HepG2 (cell line): ENCODE measurements around the gene VAV2. TPM values are rescaled to one million over a fixed set of nuclear protein-coding genes. Genes with fewer than 3 reads are reported as not detected.

Experiments used
- ETS1 ChIP-seq: sonication (generic); formaldehyde crosslinking; IDR thresholded peaks from 2 replicates; pipeline ENCODE4 v1.4.0; 2020; ENCODE audit warnings: missing genetic modification reagents
- HIC2 ChIP-seq: sonication (generic); formaldehyde crosslinking; IDR thresholded peaks from 2 replicates; pipeline ENCODE4 v1.9.0; 2022; ENCODE audit warnings: low read depth, missing genetic modification reagents
- KDM3A ChIP-seq: IDR thresholded peaks from 2 replicates; pipeline ENCODE4 v1.6.1; 2018; ENCODE audit warnings: low read depth, missing compliant biosample characterization
- MED13 ChIP-seq: sonication (generic); formaldehyde crosslinking; IDR thresholded peaks from 2 replicates; pipeline ENCODE4 v1.5.0; 2020; ENCODE audit warnings: missing genetic modification reagents
- MEF2D ChIP-seq: sonication (generic); formaldehyde crosslinking; IDR thresholded peaks from 2 replicates; pipeline ENCODE4 v1.5.1; 2020; ENCODE audit warnings: mild to moderate bottlenecking, missing genetic modification reagents
- PAX8 ChIP-seq: sonication (generic); formaldehyde crosslinking; IDR thresholded peaks from 2 replicates; pipeline ENCODE4 v1.8.0; 2022; ENCODE audit warnings: mild to moderate bottlenecking, missing genetic modification reagents, borderline replicate concordance
- TERF1 ChIP-seq: sonication (generic); formaldehyde crosslinking; IDR thresholded peaks from 2 replicates; pipeline ENCODE4 v1.8.0; 2022; ENCODE audit warnings: mild to moderate bottlenecking, missing genetic modification reagents, moderate library complexity
- TRAFD1 ChIP-seq: sonication (generic); formaldehyde crosslinking; IDR thresholded peaks from 2 replicates; pipeline ENCODE4 v1.5.1; 2020; ENCODE audit warnings: missing genetic modification reagents, mild to moderate bottlenecking, borderline replicate concordance
- ZGPAT ChIP-seq: IDR thresholded peaks from 2 replicates; pipeline ENCODE4 v1.6.1; 2016; ENCODE audit warnings: mild to moderate bottlenecking
- ZNF101 ChIP-seq: sonication (generic); formaldehyde crosslinking; IDR thresholded peaks from 2 replicates; pipeline ENCODE4 v1.4.0; 2020; ENCODE audit warnings: mild to moderate bottlenecking, low read depth, missing genetic modification reagents, borderline replicate concordance
- ZNF138 ChIP-seq: sonication (generic); formaldehyde crosslinking; IDR thresholded peaks from 2 replicates; pipeline ENCODE4 v1.5.0; 2020; ENCODE audit warnings: mild to moderate bottlenecking, low read depth, missing genetic modification reagents
- ZNF18 ChIP-seq: sonication (generic); formaldehyde crosslinking; IDR thresholded peaks from 2 replicates; pipeline ENCODE4 v1.8.0; 2022; ENCODE audit warnings: mild to moderate bottlenecking, missing genetic modification reagents; ENCODE audit not compliant: insufficient replicate concordance
- ZNF331 ChIP-seq: sonication (generic); formaldehyde crosslinking; IDR thresholded peaks from 2 replicates; pipeline ENCODE4 v1.4.0; 2020; ENCODE audit warnings: missing genetic modification reagents
- ZNF333 ChIP-seq: sonication (generic); formaldehyde crosslinking; IDR thresholded peaks from 2 replicates; pipeline ENCODE4 v1.4.0; 2020; ENCODE audit warnings: mild to moderate bottlenecking, missing genetic modification reagents, borderline replicate concordance
- ZNF550 ChIP-seq: sonication (generic); formaldehyde crosslinking; IDR thresholded peaks from 2 replicates; pipeline ENCODE4 v1.4.0; 2020; ENCODE audit warnings: mild to moderate bottlenecking, missing genetic modification reagents, borderline replicate concordance
- ZNF562 ChIP-seq: sonication (generic); formaldehyde crosslinking; IDR thresholded peaks from 2 replicates; pipeline ENCODE4 v1.8.0; 2022; ENCODE audit warnings: missing genetic modification reagents, borderline replicate concordance
- ZNF710 ChIP-seq: sonication (generic); formaldehyde crosslinking; IDR thresholded peaks from 2 replicates; pipeline ENCODE4 v1.5.0; 2020; ENCODE audit warnings: mild to moderate bottlenecking, missing genetic modification reagents, borderline replicate concordance
- polyA plus RNA-seq, 8 experiments: library from polyadenylated mRNA; depleted of rRNA in 3 of 8; stranded (reverse) in 7 of 8; unstranded in 1 of 8; fragments of >200 nt; fragmentation: Illumina TruSeq in 4 of 8; extraction: Trizol in 4 of 8; gene quantifications; 2 replicates each; pipeline versions ENCODE4 v1.2.1 to v1.2.3, GENCODE V29; 2011 to 2016; ENCODE audit warnings: low read depth in 4 of 8, missing spikeins in 1 of 8, mixed read lengths in 1 of 8; ENCODE audit not compliant: insufficient read depth in 1 of 8
- total RNA-seq, 5 experiments: library from RNA; depleted of rRNA; stranded (reverse); fragments of >200 nt; fragmentation: Illumina TruSeq; extraction: Trizol; gene quantifications; 2 replicates each; pipeline ENCODE4 v1.2.3, GENCODE V29; 2016; ENCODE audit warnings: low read depth in 1 of 5

Gene VAV2
- total and polyA plus RNA-seq, 2 of the 13 experiments (the other 11 are each of a cell fraction or from before 2014, with no cell fraction given): 22.5 to 22.9 TPM

GRCh38 chr9:133742849-133743444 is 249.2 kb downstream of the VAV2 start (continued):
- 0 out of 2 replicates have a peak, but pooled peaks have one; percentile 14 for TF ChIP-seq ZNF710 (CRISPR knock-in tag)
- TF ChIP-seq ETS1 (CRISPR knock-in tag): no peak
- no peak for TF ChIP-seq TRAFD1 (CRISPR knock-in tag)
- peak; percentile 57; the same call in 1 of the 2 replicates for TF ChIP-seq HIC2
- no peak for TF ChIP-seq MED13 (CRISPR knock-in tag)
- TF ChIP-seq ZNF101 (CRISPR knock-in tag): no peak
- TF ChIP-seq ZNF18 (CRISPR knock-in tag): no peak
- TF ChIP-seq ZNF333: no peak
- TF ChIP-seq ZNF562 (CRISPR knock-in tag): no peak
- TF ChIP-seq ZNF550: no peak
- TF ChIP-seq ZNF331 (CRISPR knock-in tag): peak; percentile 87
- no peak for TF ChIP-seq TERF1 (CRISPR knock-in tag)
- TF ChIP-seq KDM3A (CRISPR knock-in tag): peak; percentile 61; the same call in 1 of the 2 replicates
- no peak for TF ChIP-seq MEF2D (CRISPR knock-in tag)
- TF ChIP-seq ZGPAT (CRISPR knock-in tag): peak; percentile 66; the same call in 1 of the 2 replicates
- TF ChIP-seq PAX8 (CRISPR knock-in tag): no peak
- TF ChIP-seq ZNF138 (CRISPR knock-in tag): no peak
